ENCODE results near the gene TCF7L2. TPM values are rescaled to one million over a fixed set of nuclear protein-coding genes. Genes with fewer than 3 reads are reported as not detected.

TCF7L2 gene
- total and polyA plus RNA-seq, 12 donors, result 8.7 to 24.7 (median 14.8) TPM

DNA sequence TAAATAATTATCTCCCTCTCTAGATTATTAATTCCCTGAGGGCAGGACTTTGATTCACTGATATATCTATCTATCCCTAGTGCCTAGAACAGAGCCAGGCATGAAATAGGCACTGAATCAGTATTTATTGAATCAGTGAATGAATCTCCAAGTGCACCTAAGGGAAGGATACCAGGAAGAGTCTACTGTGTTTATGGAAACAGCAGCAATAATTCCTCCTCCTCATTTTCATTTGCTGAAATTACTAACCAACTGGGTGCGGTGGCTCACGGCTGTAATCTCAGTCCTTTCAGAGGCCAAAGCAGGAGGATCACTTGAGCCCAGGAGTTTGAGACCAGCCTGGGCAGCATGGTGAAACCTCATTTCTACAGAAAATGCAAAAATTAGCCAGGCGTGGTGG is 161.2 kb downstream of the TCF7L2 start:
- intact Hi-C loops (cut with DNase I), result no loop called here
- DNase-seq, result no peak
- 83 to 100% (median 95%) methylated on average over 3 of the region's 3 CpGs for WGBS, 4 donors
- no peaks in the 10 kb centered on the region for H3K27me3 ChIP-seq
- H3K4me1 ChIP-seq (replicated peaks in 1 of 2), result peaks cover 0 to 6% of the 10 kb centered on the region in 2 donors
- no peaks in the 10 kb centered on the region for H3K36me3 ChIP-seq (replicated peaks in 1 of 2)
- H3K9me3 ChIP-seq (replicated peaks in 1 of 3), result no peaks in the 10 kb centered on the region
- TF ChIP-seq POLR2A (IDR thresholded peaks at IDR 0.05), result no peak
- TF ChIP-seq, protein P1, sequence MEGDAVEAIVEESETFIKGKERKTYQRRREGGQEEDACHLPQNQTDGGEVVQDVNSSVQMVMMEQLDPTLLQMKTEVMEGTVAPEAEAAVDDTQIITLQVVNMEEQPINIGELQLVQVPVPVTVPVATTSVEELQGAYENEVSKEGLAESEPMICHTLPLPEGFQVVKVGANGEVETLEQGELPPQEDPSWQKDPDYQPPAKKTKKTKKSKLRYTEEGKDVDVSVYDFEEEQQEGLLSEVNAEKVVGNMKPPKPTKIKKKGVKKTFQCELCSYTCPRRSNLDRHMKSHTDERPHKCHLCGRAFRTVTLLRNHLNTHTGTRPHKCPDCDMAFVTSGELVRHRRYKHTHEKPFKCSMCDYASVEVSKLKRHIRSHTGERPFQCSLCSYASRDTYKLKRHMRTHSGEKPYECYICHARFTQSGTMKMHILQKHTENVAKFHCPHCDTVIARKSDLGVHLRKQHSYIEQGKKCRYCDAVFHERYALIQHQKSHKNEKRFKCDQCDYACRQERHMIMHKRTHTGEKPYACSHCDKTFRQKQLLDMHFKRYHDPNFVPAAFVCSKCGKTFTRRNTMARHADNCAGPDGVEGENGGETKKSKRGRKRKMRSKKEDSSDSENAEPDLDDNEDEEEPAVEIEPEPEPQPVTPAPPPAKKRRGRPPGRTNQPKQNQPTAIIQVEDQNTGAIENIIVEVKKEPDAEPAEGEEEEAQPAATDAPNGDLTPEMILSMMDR (IDR thresholded peaks at IDR 0.05), result no peak
- no peak overlapping the region for H3K27ac ChIP-seq
- H3K4me3 ChIP-seq, result no peak overlapping the region

DNA sequence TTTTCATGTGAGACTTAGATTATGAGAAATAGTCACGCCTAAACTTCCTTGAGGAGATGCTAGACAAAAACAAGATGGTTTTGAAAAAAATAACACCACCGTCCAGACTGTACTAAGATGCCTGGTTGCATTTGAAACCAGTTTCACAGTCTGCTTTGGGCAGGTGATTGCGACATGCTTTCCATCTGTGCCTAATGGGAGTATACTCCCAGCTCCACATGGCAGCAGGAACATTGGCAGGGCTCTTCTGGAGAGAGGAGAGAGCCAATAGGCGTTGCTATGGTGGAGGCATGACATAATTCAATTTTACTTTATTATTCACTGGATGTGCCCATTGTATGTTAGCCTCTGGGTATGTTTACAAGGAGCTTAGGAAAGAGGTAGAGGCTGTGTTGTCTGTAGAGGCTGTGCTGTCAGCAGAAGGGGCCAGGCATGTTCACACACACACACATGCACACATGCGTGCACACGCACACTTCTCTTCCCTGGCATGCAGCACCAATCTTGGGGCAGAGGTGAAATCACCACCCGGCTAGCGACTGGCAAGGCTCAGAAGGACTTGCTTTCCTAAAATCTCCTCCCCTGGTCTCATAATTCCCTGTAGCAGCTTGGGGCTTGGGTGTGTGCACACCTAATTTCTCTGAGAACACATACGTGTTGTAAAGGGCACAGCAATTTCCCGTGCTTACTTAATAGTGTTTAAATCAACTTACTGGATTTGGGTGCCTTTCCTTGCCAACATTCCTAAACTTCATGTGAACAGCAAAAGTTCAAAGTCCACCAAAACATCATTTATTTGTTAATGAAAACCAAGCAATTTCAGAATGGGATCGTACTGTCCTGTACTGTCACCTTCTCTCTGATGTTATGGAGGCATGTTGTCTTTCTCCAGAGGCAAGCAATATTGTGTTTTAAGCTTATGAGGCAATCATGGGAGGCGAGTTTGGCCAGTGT is 162.1 kb downstream of the TCF7L2 start:
- peaks cover 0 to 6% of the 10 kb centered on the region in 2 donors for H3K4me1 ChIP-seq (replicated peaks in 1 of 2)
- no peaks in the 10 kb centered on the region for H3K9me3 ChIP-seq (replicated peaks in 1 of 3)
- no peak for TF ChIP-seq POLR2A (IDR thresholded peaks at IDR 0.05)
- TF ChIP-seq, protein P1 (IDR thresholded peaks at IDR 0.05), result no peak
- 83 to 90% (median 90%) methylated on average over 12 of the region's 12 CpGs for WGBS, 4 donors
- no peaks in the 10 kb centered on the region for H3K36me3 ChIP-seq (replicated peaks in 1 of 2)
- peak in 2 of 7 donors; percentile 38 to 43 for DNase-seq
- H3K4me3 ChIP-seq, result no peak overlapping the region
- intact Hi-C loops (cut with DNase I), result no loop called here
- H3K27me3 ChIP-seq, result no peaks in the 10 kb centered on the region
- no peak overlapping the region for H3K27ac ChIP-seq

DNA sequence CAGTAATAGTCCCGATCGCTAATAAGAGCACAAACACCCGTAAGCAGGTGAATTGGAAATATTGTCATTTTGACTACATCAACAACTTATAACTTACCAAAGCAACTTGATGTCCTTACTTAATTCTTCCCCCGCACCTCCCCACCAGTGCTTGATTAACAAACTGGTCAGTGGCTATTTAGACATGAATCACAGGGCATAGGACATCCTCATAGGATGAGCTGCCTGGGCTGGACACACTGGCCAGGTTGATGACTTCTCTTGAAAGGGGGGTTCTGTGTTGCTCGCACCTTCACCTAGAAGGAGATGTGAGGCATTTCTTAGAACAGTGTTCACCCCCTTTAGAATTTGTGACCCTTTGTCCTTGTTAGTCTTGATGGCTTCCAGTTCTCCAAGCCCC is 163.2 kb downstream of the TCF7L2 start:
- Histone ChIP-seq H3K9me3 (replicated peaks in 1 of 3) (no peaks in the 10 kb centered on the region), H3K4me3 (no peak overlapping the region), H3K27ac (no peak overlapping the region), H3K4me1 (replicated peaks in 1 of 2) (peaks cover 0 to 6% of the 10 kb centered on the region in 2 donors), H3K36me3 (replicated peaks in 1 of 2) (no peaks in the 10 kb centered on the region), H3K27me3 (no peaks in the 10 kb centered on the region)
- DNase-seq, result no peak
- intact Hi-C loops (cut with DNase I), result no loop called here
- TF ChIP-seq POLR2A (IDR thresholded peaks at IDR 0.05), result no peak
- TF ChIP-seq, protein P1 (IDR thresholded peaks at IDR 0.05), result no peak
- WGBS, 4 donors, result 88 to 99% (median 99%) methylated on average over 5 of the region's 5 CpGs

DNA sequence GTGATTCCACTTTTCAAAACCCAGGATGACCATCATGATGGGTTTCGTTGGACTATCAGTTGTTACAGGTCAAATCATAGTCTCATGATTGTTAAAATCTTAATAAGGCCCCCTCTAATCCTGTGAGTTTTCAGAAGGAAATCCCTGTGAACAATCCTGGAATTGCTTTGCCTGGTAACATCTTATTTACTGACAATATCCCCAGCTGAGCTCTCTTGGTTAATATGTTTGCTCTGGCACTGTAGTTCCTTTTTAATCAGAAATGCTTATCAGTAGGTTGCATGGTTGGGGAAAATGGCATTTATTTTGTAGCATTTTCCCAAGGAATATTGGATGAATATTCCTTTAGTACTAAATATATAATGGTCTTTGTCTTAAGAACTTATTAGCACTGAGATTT is 163.9 kb downstream of the TCF7L2 start:
- H3K27ac ChIP-seq, result no peak overlapping the region
- no peaks in the 10 kb centered on the region for H3K27me3 ChIP-seq
- no peak for TF ChIP-seq POLR2A (IDR thresholded peaks at IDR 0.05)
- TF ChIP-seq, protein P1 (IDR thresholded peaks at IDR 0.05), result no peak
- H3K4me3 ChIP-seq, result no peak overlapping the region
- no peak for DNase-seq
- H3K36me3 ChIP-seq (replicated peaks in 1 of 2), result no peaks in the 10 kb centered on the region
- intact Hi-C loops (cut with DNase I), result no loop called here
- H3K4me1 ChIP-seq (replicated peaks in 1 of 2), result peaks cover 0 to 6% of the 10 kb centered on the region in 2 donors
- no peaks in the 10 kb centered on the region for H3K9me3 ChIP-seq (replicated peaks in 1 of 3)
- WGBS, 4 donors, result 61 to 93% (median 81%) methylated on average over 1 of the region's 1 CpG

Measured in adrenal gland (tissue), 12 donors.